NK-92 treated with Interleukin-12 subunit alpha and Interleukin-12 subunit beta, amount 100 ng/mL, for 24 hours (cell line): Measurements from ENCODE around the gene ORAI3.

ENCODE experiments used
- DNase-seq: peaks from one replicate; lab custom pipeline; 2025; lab: John Stamatoyannopoulos, UW

Gene ORAI3

DNA sequence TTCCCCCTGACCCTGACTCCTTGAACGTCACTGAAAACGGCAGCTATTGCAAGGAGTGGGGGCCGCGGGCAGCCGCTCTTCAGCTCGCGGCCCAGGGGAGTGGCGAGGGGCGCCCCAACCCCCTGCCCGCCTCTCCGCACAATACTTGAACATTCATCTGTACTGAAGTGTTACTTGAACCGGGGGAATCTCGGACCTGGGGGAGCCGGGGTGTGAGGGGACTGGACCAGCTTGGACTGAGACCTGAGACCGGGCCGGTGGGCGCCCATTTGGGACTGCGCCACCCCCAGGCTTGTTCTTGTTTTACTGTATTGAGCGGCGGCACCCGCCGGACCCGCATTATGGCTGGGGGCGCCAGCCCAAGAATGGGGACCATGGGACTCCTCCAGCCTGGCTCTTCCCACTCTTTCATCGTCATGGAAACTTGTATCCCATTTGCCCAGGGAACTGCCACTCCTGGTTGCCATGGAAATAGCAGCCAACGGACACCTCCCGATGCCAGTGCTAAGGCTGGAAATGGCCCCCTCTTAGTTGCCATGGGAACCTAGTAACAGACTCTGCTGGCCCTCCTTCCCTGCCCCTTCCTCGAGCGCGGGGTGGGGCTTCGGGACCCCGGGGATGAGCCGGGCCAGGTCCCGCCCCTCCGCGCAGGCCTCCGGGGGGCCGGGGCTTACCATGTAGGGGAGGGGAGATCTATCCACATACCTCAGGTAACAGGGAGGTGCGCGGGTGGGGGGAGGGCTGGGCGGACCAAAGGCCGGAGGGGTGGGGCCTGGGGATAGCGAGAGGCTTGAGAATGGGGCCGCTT lies 805 bp upstream of the ORAI3 start:
- DNase-seq: no peak

DNA sequence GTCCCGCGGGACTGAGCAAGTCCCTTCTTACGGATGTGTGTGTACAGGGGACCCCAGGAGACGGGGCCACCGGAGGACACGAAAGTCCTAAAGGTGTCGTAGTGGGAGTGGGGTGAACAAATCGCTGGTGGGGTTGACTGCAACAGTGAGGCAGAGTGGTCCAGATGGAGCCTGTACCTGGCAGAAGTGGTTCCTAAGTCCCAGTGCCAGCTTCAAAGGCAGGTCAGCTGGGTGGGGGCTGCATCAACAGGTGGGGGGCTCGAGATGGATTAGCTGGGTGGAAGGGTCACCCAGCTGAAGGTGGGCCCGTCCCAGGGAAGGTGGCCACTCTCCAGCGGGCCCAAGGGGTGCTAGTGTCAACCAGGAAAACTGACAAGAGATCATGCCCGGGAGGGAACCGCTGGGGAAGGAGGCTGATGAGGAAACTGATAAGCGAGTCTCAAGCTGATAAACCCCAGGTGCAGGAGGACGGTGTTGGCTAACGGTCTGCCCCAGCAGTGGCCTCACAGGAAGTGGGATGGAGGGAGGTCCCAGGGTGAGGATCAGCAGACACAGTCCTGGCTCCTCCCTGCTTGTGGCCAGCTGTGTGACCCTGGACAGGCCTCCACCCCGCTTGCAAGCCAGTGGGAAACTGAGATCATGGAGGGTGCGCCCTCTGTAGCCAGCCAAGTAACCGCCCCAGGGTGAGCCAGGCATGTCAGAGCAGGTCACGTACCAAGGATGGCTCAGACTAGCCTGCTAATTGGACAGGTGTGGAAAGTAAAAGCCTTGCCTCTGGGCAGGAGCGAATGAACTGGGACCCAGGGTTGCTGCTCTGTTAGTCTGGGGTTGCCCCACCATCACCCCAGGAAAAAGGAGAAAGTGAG lies 1.0 kb downstream of the ORAI3 start:
- DNase-seq: no peak

DNA sequence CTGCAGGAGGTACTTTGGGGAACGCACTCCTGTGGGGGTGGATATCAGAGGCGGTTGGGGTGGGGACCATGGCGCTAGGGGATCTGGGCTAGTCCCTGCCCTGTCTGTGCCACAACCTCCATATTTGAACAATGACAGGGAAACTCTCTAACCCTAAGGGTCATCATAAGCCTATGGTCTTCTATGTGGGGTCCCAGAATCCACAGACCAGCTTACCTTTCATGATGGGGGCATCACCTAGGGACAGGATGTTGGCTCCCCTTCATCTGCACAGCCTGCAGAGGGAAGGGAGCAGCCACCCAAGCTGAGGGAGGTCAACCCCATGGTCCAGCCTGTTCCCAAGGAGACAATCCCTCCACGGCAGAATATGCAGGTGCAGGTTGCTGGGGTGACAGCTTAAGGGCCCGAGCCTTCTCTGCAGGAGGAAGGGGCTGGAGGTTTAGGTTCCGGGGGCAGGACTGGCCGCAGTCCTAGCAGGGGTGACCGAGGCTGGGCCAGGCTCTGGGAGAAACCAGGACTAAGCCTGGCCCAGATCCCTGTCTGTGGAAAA lies 1.7 kb downstream of the ORAI3 start:
- no peak for DNase-seq

DNA sequence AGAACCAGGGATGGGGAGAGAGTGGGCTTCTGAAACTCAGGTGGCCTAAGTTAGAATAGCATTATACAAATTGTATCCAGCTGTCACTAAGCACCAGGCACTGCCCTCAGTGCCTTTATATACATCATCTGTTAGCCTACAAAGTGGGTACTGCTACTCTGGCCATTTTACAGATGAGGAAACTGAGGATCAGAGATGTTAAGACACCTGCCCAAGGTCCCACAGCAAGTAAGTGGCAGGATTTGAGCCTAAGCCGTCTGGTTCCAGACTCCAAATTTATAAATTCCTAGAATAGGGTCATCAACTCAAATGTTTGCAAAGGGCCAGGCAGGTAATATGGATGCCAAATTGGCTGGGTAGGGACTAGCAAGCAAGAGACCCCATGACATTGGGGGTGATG lies 2.3 kb downstream of the ORAI3 start:
- DNase-seq: no peak

DNA sequence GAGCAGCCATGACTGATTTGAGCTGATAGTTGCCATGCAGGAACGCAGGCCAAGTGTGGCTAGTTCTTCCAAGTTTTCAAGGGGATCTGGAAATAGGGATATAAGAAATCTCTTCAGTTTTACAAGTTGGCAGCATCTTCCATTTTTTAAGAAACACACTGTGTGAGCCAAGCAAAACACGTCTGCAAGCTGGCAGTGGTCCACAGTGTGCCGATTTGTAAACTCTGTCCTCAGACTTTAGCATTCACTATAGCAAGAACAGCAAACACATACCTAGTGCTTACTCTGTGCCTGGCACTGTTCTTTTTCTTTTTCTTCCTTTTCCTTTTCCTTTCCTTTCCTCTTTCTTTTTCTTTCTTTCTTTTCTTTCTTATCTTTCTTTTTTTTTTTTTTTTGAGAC lies 2.9 kb downstream of the ORAI3 start:
- DNase-seq: no peak

DNA sequence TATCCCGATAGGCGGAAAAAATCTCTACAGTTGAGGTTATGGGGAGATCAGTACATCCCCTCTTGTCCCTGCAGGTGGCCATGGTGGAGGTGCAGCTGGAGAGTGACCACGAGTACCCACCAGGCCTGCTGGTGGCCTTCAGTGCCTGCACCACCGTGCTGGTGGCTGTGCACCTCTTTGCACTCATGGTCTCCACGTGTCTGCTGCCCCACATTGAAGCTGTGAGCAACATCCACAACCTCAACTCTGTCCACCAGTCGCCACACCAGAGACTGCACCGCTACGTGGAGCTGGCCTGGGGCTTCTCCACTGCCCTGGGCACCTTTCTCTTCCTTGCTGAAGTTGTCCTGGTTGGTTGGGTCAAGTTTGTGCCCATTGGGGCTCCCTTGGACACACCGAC lies 4.2 kb downstream of the ORAI3 start:
- no peak for DNase-seq

DNA sequence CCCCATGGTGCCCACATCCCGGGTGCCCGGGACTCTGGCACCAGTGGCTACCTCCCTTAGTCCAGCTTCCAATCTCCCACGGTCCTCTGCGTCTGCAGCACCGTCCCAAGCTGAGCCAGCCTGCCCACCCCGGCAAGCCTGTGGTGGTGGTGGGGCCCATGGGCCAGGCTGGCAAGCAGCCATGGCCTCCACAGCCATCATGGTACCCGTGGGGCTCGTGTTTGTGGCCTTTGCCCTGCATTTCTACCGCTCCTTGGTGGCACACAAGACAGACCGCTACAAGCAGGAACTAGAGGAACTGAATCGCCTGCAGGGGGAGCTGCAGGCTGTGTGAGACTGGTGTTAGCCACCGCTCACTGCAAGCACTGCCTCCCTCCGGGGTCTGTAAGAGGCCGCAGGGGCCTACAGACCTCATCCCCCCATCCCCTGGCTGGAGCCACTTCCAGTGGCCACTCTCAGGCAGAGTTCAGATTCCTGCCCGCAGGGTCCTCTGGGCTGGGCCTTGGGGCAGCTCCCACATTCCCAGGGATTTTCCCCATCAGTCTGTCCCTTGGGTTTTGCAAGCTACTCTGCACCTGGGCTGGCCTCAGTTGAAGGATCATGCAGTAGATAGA lies 4.8 kb downstream of the ORAI3 start:
- DNase-seq: no peak

DNA sequence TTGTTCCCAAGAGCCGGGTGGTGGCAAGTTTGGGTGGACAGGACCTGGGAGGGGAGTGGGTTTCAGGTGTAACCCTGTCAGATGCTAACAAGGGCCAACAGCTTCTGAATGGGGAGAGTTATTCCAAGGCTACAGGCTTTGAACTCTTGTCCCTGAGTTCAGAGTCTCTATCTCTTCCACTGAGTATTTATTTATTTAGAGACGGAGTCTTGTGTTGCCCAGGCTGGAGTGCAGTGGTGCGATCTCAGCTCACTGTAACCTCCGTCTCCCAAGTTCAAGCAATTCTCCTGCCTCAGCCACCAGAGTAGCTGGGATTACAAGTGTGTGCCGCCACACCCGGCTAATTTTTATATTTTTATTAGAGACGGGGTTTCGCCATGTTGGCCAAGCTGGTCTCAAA lies 6.1 kb downstream of the ORAI3 start:
- no peak for DNase-seq

DNA sequence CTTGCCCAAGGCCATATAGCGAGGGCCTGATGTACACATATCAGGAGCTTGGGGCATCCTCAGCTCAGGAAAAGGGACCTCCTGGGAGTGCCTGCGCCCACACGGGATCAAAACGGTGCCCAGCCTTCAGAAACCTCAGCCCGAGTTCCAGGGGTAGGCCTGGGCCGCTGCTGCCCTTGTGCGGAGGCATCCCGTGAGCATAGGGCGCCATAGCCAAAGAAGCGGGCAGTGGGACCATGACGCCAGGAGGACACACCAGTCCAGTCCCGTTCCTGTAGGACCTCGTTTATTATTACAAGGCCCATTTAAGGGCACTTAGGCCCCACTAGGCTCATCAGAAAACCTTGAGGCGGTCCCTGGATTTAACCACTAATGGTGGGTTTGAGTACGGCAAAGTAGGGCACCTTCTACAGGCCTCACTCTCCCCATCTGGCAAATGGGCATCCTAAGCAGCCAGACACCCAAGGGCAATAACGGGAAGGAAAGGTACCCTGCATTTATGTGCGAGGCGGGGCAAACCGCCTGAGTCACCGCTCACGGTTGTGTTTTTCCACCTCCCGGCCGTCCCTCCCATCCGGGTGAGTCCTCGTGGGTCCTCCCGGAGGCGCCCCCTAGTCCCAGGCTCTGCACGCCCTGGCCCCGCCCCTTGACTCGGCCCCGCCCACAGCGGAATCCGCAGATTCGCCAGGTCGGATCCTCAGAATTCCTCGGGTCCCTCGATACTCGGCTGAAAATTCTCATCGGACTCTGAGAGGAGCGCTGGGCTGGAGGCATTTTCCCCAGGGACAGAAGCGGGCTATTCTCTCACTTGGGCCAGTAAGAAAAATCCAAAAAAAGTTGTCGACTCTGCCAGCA lies 8.0 kb downstream of the ORAI3 start:
- peak; percentile 93 for DNase-seq

DNA sequence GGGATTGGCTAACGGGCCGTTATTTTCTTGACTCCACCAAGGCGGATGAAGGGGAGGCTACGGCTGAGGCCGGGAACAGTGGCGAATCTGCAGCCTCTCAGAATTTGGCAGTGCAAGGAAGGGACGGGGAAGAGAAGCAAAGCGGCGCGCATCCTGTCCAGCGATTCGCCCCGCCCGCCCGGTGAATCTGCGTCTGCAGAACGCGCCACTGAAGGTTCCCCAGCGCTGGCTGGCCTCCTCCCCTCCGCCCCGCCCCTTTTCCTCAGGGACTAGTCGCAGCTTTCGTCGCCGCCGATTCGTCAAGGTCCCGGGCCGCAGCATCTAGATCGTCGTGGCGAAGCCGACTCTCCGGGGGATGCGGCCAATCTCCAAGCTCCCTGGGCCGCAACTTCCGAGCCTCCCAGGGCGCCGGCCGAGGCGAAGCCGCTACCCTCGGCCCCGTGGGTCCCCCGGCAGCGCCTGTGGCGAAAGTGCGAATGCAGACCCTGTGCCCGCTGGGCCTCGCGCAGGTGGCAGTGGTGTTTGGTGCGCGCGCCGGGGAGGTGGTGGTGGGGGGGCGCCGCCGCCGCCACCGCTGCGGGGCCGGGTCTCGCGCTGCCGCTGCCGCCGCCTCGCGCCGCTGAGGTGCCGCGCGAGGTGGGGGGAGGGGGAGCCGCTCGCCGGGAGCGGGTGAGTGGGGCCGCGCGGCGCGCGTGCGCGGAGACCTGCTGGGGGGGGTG lies 8.7 kb downstream of the ORAI3 start, which contains the start of gene SETD1A:
Gene SETD1A, plus strand, starts transcription at position 299 of the 719 bp plus-strand sequence. CDS start 978 bp downstream, outside the sequence.
- peak; percentile 94 for DNase-seq

DNA sequence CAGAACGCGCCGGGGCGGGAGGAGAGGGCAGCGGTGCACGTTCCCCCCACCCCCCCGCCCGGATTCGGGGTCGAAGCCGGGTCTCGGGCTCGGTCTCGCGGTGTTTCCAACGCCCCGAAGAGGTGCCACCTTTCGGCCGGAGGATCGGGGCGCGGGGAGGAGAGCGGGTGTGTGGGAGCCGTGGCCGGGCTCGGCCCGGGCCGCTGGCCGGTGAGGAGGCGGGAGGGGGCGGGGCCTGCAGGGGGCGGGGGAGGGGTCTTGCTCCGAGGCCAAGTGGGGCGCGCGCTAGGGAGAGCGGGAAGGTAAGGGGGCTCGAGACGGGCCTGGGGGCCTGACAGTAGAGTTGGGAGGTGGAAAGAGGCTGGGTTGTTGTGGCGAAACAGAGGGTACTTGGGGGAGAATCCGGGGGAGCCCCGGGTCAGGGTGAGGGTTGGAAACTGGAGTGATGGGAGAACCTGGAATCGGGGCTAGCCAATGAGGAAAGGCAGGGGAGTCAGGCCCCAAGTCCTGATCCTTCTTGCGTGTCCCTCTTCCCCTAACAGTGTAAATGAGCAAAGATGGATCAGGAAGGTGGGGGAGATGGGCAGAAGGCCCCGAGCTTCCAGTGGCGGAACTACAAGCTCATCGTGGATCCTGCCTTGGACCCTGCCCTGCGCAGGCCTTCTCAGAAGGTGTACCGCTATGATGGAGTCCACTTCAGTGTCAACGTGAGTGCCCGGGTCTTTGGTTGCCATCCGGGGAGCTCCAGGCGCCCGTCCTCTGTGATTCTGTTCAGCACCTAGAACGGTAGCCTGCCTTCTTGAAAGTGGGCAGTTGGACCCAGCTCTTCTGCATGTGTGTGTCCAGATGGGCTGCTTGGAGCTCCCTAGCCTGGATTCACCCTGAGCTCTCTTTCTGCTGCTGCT lies 9.6 kb downstream of the ORAI3 start:
- no peak for DNase-seq

DNA sequence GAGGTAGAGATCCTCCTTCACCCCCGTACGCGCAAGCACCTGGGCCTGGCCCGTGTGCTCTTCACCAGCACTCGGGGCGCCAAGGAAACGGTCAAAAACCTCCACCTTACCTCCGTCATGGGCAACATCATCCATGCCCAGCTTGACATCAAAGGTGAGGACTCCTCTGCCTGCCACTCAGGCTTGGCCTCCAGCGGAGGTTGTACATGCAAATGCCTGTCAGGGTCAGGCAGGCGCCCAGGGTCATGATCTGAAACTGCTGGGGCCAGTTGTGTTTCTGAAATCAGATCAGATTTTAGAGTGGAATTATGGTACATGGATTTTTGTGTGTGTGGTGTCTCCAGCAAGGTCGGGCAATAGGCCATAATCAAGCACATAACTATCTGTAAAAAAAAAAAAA lies 12.5 kb downstream of the ORAI3 start:
- no peak for DNase-seq

DNA sequence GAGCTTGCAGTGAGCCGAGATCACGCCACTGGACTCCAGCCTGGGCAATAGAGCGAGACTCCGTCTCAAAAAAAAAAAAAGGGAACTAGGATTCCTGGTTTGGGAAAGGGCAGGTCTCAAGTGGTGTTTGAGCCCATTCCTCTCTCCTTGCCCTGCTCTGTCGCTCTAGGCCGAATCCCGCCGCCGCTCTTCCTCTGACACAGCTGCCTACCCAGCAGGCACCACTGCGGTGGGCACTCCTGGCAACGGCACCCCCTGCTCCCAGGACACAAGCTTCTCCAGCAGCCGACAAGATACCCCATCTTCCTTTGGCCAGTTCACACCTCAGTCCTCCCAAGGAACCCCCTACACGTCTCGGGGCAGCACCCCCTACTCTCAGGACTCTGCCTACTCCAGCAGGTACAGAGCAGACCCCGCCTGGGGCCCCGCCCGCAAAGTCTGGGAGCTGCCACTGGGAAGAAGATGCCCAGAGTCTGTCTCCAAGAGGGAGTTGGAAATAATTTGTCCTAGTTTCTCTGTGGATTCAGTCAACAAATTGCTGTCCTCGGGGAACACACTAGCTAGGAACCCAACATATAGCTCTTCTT lies 15.2 kb downstream of the ORAI3 start:
- DNase-seq: no peak

DNA sequence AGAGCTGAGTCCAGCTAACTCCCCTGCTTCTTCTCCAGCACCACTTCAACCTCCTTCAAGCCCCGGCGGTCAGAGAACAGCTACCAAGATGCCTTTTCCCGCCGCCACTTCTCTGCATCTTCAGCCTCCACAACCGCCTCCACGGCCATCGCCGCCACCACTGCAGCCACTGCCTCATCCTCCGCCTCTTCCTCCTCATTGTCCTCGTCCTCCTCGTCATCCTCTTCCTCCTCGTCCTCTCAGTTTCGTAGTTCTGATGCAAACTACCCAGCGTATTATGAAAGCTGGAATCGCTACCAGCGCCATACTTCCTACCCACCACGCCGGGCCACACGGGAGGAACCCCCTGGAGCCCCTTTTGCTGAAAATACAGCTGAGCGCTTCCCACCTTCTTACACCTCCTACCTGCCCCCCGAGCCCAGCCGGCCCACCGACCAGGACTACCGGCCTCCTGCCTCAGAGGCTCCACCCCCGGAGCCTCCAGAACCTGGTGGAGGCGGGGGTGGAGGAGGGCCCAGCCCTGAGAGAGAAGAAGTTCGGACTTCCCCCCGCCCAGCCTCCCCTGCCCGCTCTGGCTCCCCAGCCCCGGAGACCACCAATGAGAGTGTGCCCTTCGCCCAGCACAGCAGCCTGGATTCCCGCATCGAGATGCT lies 15.8 kb downstream of the ORAI3 start:
- no peak for DNase-seq

DNA sequence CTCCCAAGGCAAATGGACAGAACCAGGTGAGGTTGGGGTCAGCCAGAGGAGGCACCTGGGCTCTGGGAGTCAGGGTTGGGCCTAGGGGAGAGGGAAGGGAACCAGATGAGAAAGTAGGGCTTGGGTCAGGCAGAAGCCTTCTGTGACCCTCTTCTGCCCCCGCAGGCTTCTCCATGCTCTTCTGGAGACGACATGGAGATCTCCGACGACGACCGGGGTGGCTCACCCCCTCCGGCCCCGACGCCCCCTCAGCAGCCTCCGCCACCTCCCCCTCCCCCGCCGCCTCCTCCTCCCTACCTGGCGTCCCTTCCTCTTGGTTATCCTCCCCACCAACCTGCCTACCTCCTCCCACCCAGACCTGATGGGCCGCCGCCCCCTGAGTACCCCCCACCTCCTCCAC lies 16.6 kb downstream of the ORAI3 start:
- DNase-seq: no peak

DNA sequence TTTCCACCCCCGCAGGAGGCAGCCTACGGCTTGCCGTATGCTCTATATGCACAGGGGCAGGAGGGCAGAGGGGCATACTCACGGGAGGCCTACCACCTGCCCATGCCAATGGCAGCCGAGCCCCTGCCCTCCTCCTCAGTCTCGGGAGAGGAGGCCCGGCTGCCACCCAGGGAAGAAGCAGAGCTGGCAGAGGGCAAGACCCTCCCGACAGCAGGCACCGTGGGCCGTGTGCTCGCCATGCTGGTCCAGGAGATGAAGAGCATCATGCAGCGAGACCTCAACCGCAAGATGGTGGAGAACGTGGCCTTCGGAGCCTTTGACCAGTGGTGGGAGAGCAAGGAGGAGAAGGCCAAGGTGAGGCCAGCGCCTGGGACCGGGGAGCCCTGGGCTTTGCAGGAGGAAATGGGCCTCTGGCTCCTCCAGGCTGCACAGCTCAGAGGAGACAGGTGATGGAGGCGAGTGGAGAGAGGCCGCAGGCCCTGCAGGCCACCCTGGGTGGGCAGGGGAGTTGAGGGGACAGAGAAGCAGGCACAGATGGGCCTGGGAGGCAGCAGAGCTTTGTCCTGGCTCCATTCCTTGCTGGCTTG lies 17.3 kb downstream of the ORAI3 start:
- DNase-seq: no peak

DNA sequence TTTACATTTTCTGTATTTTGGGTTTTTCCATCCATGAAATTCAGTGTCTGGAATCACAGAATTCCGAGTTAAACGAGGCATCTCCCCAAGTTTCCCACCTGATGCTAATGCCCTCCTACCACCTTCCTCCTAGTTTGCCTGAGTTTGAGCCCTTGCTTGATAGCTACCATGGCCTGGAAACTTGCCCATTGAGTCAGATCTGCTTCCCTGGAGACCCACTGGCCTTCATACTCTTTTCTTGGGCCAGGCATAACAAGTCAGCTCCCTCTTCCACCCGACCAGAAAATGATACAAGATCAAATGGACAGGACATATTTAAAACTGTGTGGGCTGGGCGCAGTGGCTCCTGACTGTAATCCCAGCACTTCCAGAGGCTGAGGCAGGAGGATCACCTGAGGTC lies 18.9 kb downstream of the ORAI3 start:
- no peak for DNase-seq

DNA sequence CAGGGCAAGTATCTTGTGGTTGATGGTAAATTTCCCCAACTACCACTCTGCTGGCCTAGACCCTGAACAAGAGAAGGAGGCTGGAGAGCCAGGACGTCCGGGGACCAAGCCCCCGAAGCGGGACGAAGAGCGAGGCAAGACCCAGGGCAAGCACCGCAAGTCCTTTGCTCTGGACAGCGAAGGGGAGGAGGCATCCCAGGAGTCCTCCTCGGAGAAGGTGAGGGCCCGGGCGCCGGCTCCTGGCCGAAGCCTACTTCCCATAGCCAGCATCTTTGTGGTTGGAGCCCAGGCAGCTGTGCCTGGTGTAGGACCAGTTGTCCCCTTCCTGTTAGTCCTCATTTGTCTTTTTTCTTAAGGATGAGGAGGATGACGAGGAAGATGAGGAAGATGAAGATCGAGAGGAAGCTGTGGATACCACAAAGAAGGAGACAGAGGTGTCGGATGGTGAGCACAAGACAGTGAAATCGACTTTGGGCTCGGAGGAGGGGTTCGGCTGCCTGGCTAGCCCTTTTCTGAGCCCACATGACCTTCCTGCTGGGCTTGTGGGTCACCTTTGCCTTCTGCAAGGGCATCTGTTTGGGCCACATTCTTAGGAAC lies 20.5 kb downstream of the ORAI3 start:
- DNase-seq: no peak
